ENCODE measurements around the gene CIPC.

Gene CIPC

GRCh38 chr14:77102154-77102553 lies 4.1 kb downstream of the CIPC start:
- peaks cover 2 to 12% (median 7%) of the 10 kb centered on the region in 4 experiments for H3K36me3 ChIP-seq (ENCODE audit: control insufficient read depth in 4 of 4, insufficient read depth in 4 of 4, low read length in 3 of 4)
- ChIA-PET CTCF (interaction anchor here (1.3 to 1.4 kb wide), 2 partner anchors 9 to 10 kb away, joined by 3 read pairs; no protein-coding TSS in a partner anchor), POLR2A (no interaction called here)
- peaks cover 2 to 24% (median 16%) of the 10 kb centered on the region in 4 experiments for H3K4me1 ChIP-seq (ENCODE audit: control extremely low read depth in 1 of 4, control insufficient read depth in 4 of 4, insufficient read depth in 4 of 4, low read length in 3 of 4)
- no peak overlapping the region for H3K4me3 ChIP-seq (ENCODE audit: control insufficient read depth in 1 of 7, extremely low read depth in 1 of 7, insufficient read depth in 4 of 7, low read depth in 2 of 7, low read length in 6 of 7)
- DNase-seq: no peak
- no peaks in the 10 kb centered on the region for H3K27me3 ChIP-seq (replicated peaks in 2 of 5; ENCODE audit: control insufficient read depth in 4 of 5, insufficient read depth in 5 of 5, low read length in 4 of 5)
- no peaks in the 10 kb centered on the region for H3K9me3 ChIP-seq (ENCODE audit: control extremely low read depth in 1 of 5, control insufficient read depth in 4 of 5, insufficient read depth in 2 of 5, low read depth in 1 of 5, low read length in 4 of 5)
- H3K27ac ChIP-seq (ENCODE audit: insufficient read depth in 1 of 2, low read depth in 1 of 2, low read length in 2 of 2, poor library complexity in 1 of 2, severe bottlenecking in 2 of 2): no peak overlapping the region
- WGBS (ENCODE audit: insufficient coverage): 93% methylated on average over 4 of the region's 4 CpGs

- H3K4me3 ChIP-seq (ENCODE audit: control insufficient read depth in 1 of 7, extremely low read depth in 1 of 7, insufficient read depth in 4 of 7, low read depth in 2 of 7, low read length in 6 of 7): no peak overlapping the region
- ChIA-PET POLR2A (no interaction called here), CTCF (interaction anchor here (3.4 kb wide), 1 partner anchor 228 kb away, joined by 11 read pairs; no protein-coding TSS in a partner anchor)
- H3K36me3 ChIP-seq (ENCODE audit: control insufficient read depth in 4 of 4, insufficient read depth in 4 of 4, low read length in 3 of 4): peaks cover 3 to 21% (median 13%) of the 10 kb centered on the region in 4 experiments
- peaks cover 2 to 17% (median 12%) of the 10 kb centered on the region in 4 experiments for H3K4me1 ChIP-seq (ENCODE audit: control extremely low read depth in 1 of 4, control insufficient read depth in 4 of 4, insufficient read depth in 4 of 4, low read length in 3 of 4)
- DNase-seq: no peak
- H3K9me3 ChIP-seq (ENCODE audit: control extremely low read depth in 1 of 5, control insufficient read depth in 4 of 5, insufficient read depth in 2 of 5, low read depth in 1 of 5, low read length in 4 of 5): no peaks in the 10 kb centered on the region
- H3K27me3 ChIP-seq (replicated peaks in 2 of 5; ENCODE audit: control insufficient read depth in 4 of 5, insufficient read depth in 5 of 5, low read length in 4 of 5): no peaks in the 10 kb centered on the region
- H3K27ac ChIP-seq (ENCODE audit: insufficient read depth in 1 of 2, low read depth in 1 of 2, low read length in 2 of 2, poor library complexity in 1 of 2, severe bottlenecking in 2 of 2): no peak overlapping the region
Observed at GRCh38 chr14:77103475-77103874, 5.4 kb downstream of the CIPC start.

- Histone ChIP-seq H3K27me3 (replicated peaks in 2 of 5; ENCODE audit: control insufficient read depth in 4 of 5, insufficient read depth in 5 of 5, low read length in 4 of 5) (no peaks in the 10 kb centered on the region), H3K36me3 (ENCODE audit: control insufficient read depth in 4 of 4, insufficient read depth in 4 of 4, low read length in 3 of 4) (peaks cover 3 to 24% (median 14%) of the 10 kb centered on the region in 4 experiments), H3K27ac (ENCODE audit: insufficient read depth in 1 of 2, low read depth in 1 of 2, low read length in 2 of 2, poor library complexity in 1 of 2, severe bottlenecking in 2 of 2) (no peak overlapping the region), H3K9me3 (ENCODE audit: control extremely low read depth in 1 of 5, control insufficient read depth in 4 of 5, insufficient read depth in 2 of 5, low read depth in 1 of 5, low read length in 4 of 5) (no peaks in the 10 kb centered on the region), H3K4me3 (ENCODE audit: control insufficient read depth in 1 of 7, extremely low read depth in 1 of 7, insufficient read depth in 4 of 7, low read depth in 2 of 7, low read length in 6 of 7) (no peak overlapping the region), H3K4me1 (ENCODE audit: control extremely low read depth in 1 of 4, control insufficient read depth in 4 of 4, insufficient read depth in 4 of 4, low read length in 3 of 4) (peaks cover 2 to 12% (median 8%) of the 10 kb centered on the region in 4 experiments)
- ChIA-PET CTCF (interaction anchor here (1.9 to 4.0 kb wide), 3 partner anchors 19 to 229 kb away, joined by 4 to 15 read pairs (median 11); no protein-coding TSS in a partner anchor), POLR2A (no interaction called here)
- DNase-seq: no peak
- WGBS (ENCODE audit: insufficient coverage): 100% methylated on average over 6 of the region's 6 CpGs
Observed at GRCh38 chr14:77103951-77104350, 5.9 kb downstream of the CIPC start.

- no peaks in the 10 kb centered on the region for H3K27me3 ChIP-seq (replicated peaks in 2 of 5; ENCODE audit: control insufficient read depth in 4 of 5, insufficient read depth in 5 of 5, low read length in 4 of 5)
- H3K4me3 ChIP-seq (ENCODE audit: control insufficient read depth in 1 of 7, extremely low read depth in 1 of 7, insufficient read depth in 4 of 7, low read depth in 2 of 7, low read length in 6 of 7): no peak overlapping the region
- no peak for DNase-seq
- 100% methylated on average over 2 of the region's 3 CpGs for WGBS (ENCODE audit: insufficient coverage)
- no peaks in the 10 kb centered on the region for H3K9me3 ChIP-seq (ENCODE audit: control extremely low read depth in 1 of 5, control insufficient read depth in 4 of 5, insufficient read depth in 2 of 5, low read depth in 1 of 5, low read length in 4 of 5)
- ChIA-PET POLR2A (no interaction called here), CTCF (interaction anchor here (0.6 to 4.0 kb wide), 4 partner anchors 8 to 229 kb away, joined by 3 to 15 read pairs (median 8); no protein-coding TSS in a partner anchor)
- peaks cover 3 to 28% (median 14%) of the 10 kb centered on the region in 4 experiments for H3K36me3 ChIP-seq (ENCODE audit: control insufficient read depth in 4 of 4, insufficient read depth in 4 of 4, low read length in 3 of 4)
- H3K27ac ChIP-seq (ENCODE audit: insufficient read depth in 1 of 2, low read depth in 1 of 2, low read length in 2 of 2, poor library complexity in 1 of 2, severe bottlenecking in 2 of 2): no peak overlapping the region
- peaks cover under 1 to 8% (median 4%) of the 10 kb centered on the region in 4 experiments for H3K4me1 ChIP-seq (ENCODE audit: control extremely low read depth in 1 of 4, control insufficient read depth in 4 of 4, insufficient read depth in 4 of 4, low read length in 3 of 4)
Observed at GRCh38 chr14:77104393-77104792, 6.3 kb downstream of the CIPC start.

GRCh38 chr14:77105145-77105939 lies 7.3 kb downstream of the CIPC start:
- no peak for DNase-seq
- 95% methylated on average over 4 of the region's 6 CpGs for whole genome bisulfite sequencing (ENCODE audit: insufficient coverage)
- ChIA-PET POLR2A (no interaction called here), CTCF (interaction anchor here (0.6 to 4.0 kb wide), 4 partner anchors 9 to 230 kb away, joined by 3 to 15 read pairs (median 8); no protein-coding TSS in a partner anchor)
- no peak overlapping the region for H3K27ac ChIP-seq (ENCODE audit: insufficient read depth in 1 of 2, low read depth in 1 of 2, low read length in 2 of 2, poor library complexity in 1 of 2, severe bottlenecking in 2 of 2)
- no peaks in the 10 kb centered on the region for H3K27me3 ChIP-seq (replicated peaks in 2 of 5; ENCODE audit: control insufficient read depth in 4 of 5, insufficient read depth in 5 of 5, low read length in 4 of 5)
- H3K9me3 ChIP-seq (ENCODE audit: control extremely low read depth in 1 of 5, control insufficient read depth in 4 of 5, insufficient read depth in 2 of 5, low read depth in 1 of 5, low read length in 4 of 5): no peaks in the 10 kb centered on the region
- peaks cover 0 to 4% (median 0%) of the 10 kb centered on the region in 4 experiments for H3K4me1 ChIP-seq (ENCODE audit: control extremely low read depth in 1 of 4, control insufficient read depth in 4 of 4, insufficient read depth in 4 of 4, low read length in 3 of 4)
- H3K36me3 ChIP-seq (ENCODE audit: control insufficient read depth in 4 of 4, insufficient read depth in 4 of 4, low read length in 3 of 4): peaks cover 5 to 37% (median 21%) of the 10 kb centered on the region in 4 experiments
- H3K4me3 ChIP-seq (ENCODE audit: control insufficient read depth in 1 of 7, extremely low read depth in 1 of 7, insufficient read depth in 4 of 7, low read depth in 2 of 7, low read length in 6 of 7): no peak overlapping the region

- CTCF ChIA-PET: interaction anchor here (1.4 to 4.0 kb wide), 2 partner anchors 17 to 20 kb away, joined by 3 to 15 read pairs; no protein-coding TSS in a partner anchor
- H3K27ac ChIP-seq (ENCODE audit: insufficient read depth in 1 of 2, low read depth in 1 of 2, low read length in 2 of 2, poor library complexity in 1 of 2, severe bottlenecking in 2 of 2): no peak overlapping the region
- H3K36me3 ChIP-seq (ENCODE audit: control insufficient read depth in 4 of 4, insufficient read depth in 4 of 4, low read length in 3 of 4): peaks cover 5 to 48% (median 27%) of the 10 kb centered on the region in 4 experiments
- no peak for DNase-seq
- H3K4me1 ChIP-seq (ENCODE audit: control extremely low read depth in 1 of 4, control insufficient read depth in 4 of 4, insufficient read depth in 4 of 4, low read length in 3 of 4): no peaks in the 10 kb centered on the region
- 96% methylated on average over 3 of the region's 3 CpGs for WGBS (ENCODE audit: insufficient coverage)
- POLR2A ChIA-PET: no interaction called here
- no peak overlapping the region for H3K4me3 ChIP-seq (ENCODE audit: control insufficient read depth in 1 of 7, extremely low read depth in 1 of 7, insufficient read depth in 4 of 7, low read depth in 2 of 7, low read length in 6 of 7)
- H3K9me3 ChIP-seq (ENCODE audit: control extremely low read depth in 1 of 5, control insufficient read depth in 4 of 5, insufficient read depth in 2 of 5, low read depth in 1 of 5, low read length in 4 of 5): no peaks in the 10 kb centered on the region
- no peaks in the 10 kb centered on the region for H3K27me3 ChIP-seq (replicated peaks in 2 of 5; ENCODE audit: control insufficient read depth in 4 of 5, insufficient read depth in 5 of 5, low read length in 4 of 5)
Observed at GRCh38 chr14:77106666-77107065, 8.6 kb downstream of the CIPC start.

- no peak overlapping the region for H3K27ac ChIP-seq (ENCODE audit: insufficient read depth in 1 of 2, low read depth in 1 of 2, low read length in 2 of 2, poor library complexity in 1 of 2, severe bottlenecking in 2 of 2)
- H3K4me1 ChIP-seq (ENCODE audit: control extremely low read depth in 1 of 4, control insufficient read depth in 4 of 4, insufficient read depth in 4 of 4, low read length in 3 of 4): no peaks in the 10 kb centered on the region
- POLR2A ChIA-PET: no interaction called here
- DNase-seq: no peak
- H3K36me3 ChIP-seq (ENCODE audit: control insufficient read depth in 4 of 4, insufficient read depth in 4 of 4, low read length in 3 of 4): peaks cover 5 to 52% (median 30%) of the 10 kb centered on the region in 4 experiments
- 100% methylated on average over 1 of the region's 2 CpGs for WGBS (ENCODE audit: insufficient coverage)
- no peak overlapping the region for H3K4me3 ChIP-seq (ENCODE audit: control insufficient read depth in 1 of 7, extremely low read depth in 1 of 7, insufficient read depth in 4 of 7, low read depth in 2 of 7, low read length in 6 of 7)
- CTCF ChIA-PET: interaction anchor here (0.8 to 4.0 kb wide), 4 partner anchors 9 to 21 kb away, joined by 3 to 15 read pairs (median 3); no protein-coding TSS in a partner anchor
- no peaks in the 10 kb centered on the region for H3K9me3 ChIP-seq (ENCODE audit: control extremely low read depth in 1 of 5, control insufficient read depth in 4 of 5, insufficient read depth in 2 of 5, low read depth in 1 of 5, low read length in 4 of 5)
- H3K27me3 ChIP-seq (replicated peaks in 2 of 5; ENCODE audit: control insufficient read depth in 4 of 5, insufficient read depth in 5 of 5, low read length in 4 of 5): no peaks in the 10 kb centered on the region
Observed at GRCh38 chr14:77107228-77107627, 9.2 kb downstream of the CIPC start.

Data from common myeloid progenitor, CD34-positive (primary cell).